H1 (cell line): ENCODE measurements around the gene LUC7L3. TPM values are rescaled to one million over a fixed set of nuclear protein-coding genes. Genes with fewer than 3 reads are reported as not detected.

Experiments used
- CTCF ChIA-PET: fragments of 300-600 bp; sonication (Branson Sonifier 250); formaldehyde crosslinking; loops from one replicate; lab custom pipeline; 2021; ENCODE audit not compliant: partially characterized antibody; lab: Charles Lee
- POLR2A ChIA-PET: fragments of 300-600 bp; sonication (Branson Sonifier 250); formaldehyde crosslinking; loops from one replicate; lab custom pipeline; 2021; ENCODE audit warnings: inconsistent platforms; ENCODE audit not compliant: partially characterized antibody; lab: Charles Lee
- DNase-seq, 2 experiments: peaks; one replicate each; pipeline versions ENCODE4 v3.0.0 to v3.0.0-alpha.2; 2010 to 2022; ENCODE audit warnings: low spot score in 2 of 2, low read depth in 1 of 2, mixed read lengths in 1 of 2
- FAIRE-seq: peaks from 2 replicates; lab custom pipeline; 2011; peaks lifted over from hg19 to GRCh38; lab: Jason Lieb, UNC
- H2AFZ ChIP-seq: 2 replicates; pipeline ENCODE4 v1.8.1; 2012; ENCODE audit warnings: low read length, inconsistent platforms
- H2AK5ac ChIP-seq: 2 replicates; pipeline ENCODE4 v1.6.1; 2013; ENCODE audit warnings: low read depth, low read length
- H2BK120ac ChIP-seq: replicated peaks from 2 replicates; pipeline ENCODE3; 2013; ENCODE audit warnings: low read depth, low read length, inconsistent platforms
- H2BK12ac ChIP-seq: 2 replicates; pipeline ENCODE4 v1.6.1; 2013; ENCODE audit warnings: low read depth, low read length
- H2BK15ac ChIP-seq: 2 replicates; pipeline ENCODE4 v1.6.1; 2013; ENCODE audit warnings: low read length
- H2BK20ac ChIP-seq: 2 replicates; pipeline ENCODE4 v1.6.1; 2013; ENCODE audit warnings: low read length
- H2BK5ac ChIP-seq: 2 replicates; pipeline ENCODE4 v1.6.1; 2013; ENCODE audit warnings: low read depth, low read length
- H3K14ac ChIP-seq: 2 replicates; pipeline ENCODE4 v1.6.1; 2013; ENCODE audit warnings: inconsistent platforms; ENCODE audit not compliant: insufficient read length
- H3K18ac ChIP-seq: 2 replicates; pipeline ENCODE4 v1.6.1; 2013; ENCODE audit warnings: low read length; ENCODE audit errors: extremely low read depth
- H3K23ac ChIP-seq: 2 replicates; pipeline ENCODE4 v1.6.1; 2013; ENCODE audit warnings: inconsistent platforms; ENCODE audit not compliant: insufficient read length
- H3K23me2 ChIP-seq: 2 replicates; pipeline ENCODE4 v1.6.1; 2013; ENCODE audit warnings: low read depth, low read length
- H3K27ac ChIP-seq: 2 replicates; pipeline ENCODE4 v1.6.1; 2011; ENCODE audit warnings: low read depth, low read length, inconsistent platforms
- H3K27me3 ChIP-seq, 4 experiments: replicated peaks in 1 of 4; 1 replicate in 1 of 4; 2 replicates in 3 of 4; pipeline versions ENCODE4 v1.6.1 to v1.8.1; 2011 to 2013; ENCODE audit warnings: low read length in 3 of 4, mild to moderate bottlenecking in 3 of 4, inconsistent platforms in 2 of 4, mixed read lengths in 2 of 4, moderate library complexity in 1 of 4; ENCODE audit not compliant: control insufficient read depth in 3 of 4, insufficient read depth in 3 of 4; ENCODE audit errors: extremely low read depth in 1 of 4
- H3K36me3 ChIP-seq, 4 experiments: 2 replicates each; pipeline versions ENCODE4 v1.6.1 to v1.8.1; 2011 to 2013; ENCODE audit warnings: mild to moderate bottlenecking in 4 of 4, low read length in 3 of 4, moderate library complexity in 2 of 4, control low read depth in 1 of 4, inconsistent platforms in 1 of 4; ENCODE audit not compliant: insufficient read depth in 4 of 4, control insufficient read depth in 2 of 4
- H3K4ac ChIP-seq: replicated peaks from 2 replicates; pipeline ENCODE3; 2013; ENCODE audit warnings: low read length, low read depth, mixed read lengths, inconsistent platforms; ENCODE audit not compliant: insufficient read length
- H3K4me1 ChIP-seq, 4 experiments: replicated peaks in 1 of 4; 1 replicate in 1 of 4; 2 replicates in 3 of 4; pipeline versions ENCODE4 v1.6.1 to v1.8.1; 2011 to 2013; ENCODE audit warnings: low read length in 3 of 4, inconsistent platforms in 2 of 4, mixed read lengths in 1 of 4; ENCODE audit not compliant: insufficient read depth in 4 of 4, control insufficient read depth in 3 of 4
- H3K4me2 ChIP-seq, 2 experiments: 2 replicates each; pipeline versions ENCODE4 v1.6.1 to v1.8.1; 2011 to 2013; ENCODE audit warnings: low read depth in 2 of 2, low read length in 2 of 2, control low read depth in 1 of 2, inconsistent platforms in 1 of 2, mild to moderate bottlenecking in 1 of 2; ENCODE audit not compliant: insufficient read depth in 1 of 2
- H3K4me3 ChIP-seq, 4 experiments: fragments of 200-600, 300-600 bp in 1 of 4; sonication (generic), shearing (Covaris generic), sonication (Bioruptor Twin) in 1 of 4; 2 replicates each; pipeline versions ENCODE4 v1.5.1 to v1.8.1; 2011 to 2016; ENCODE audit warnings: low read length in 4 of 4, low read depth in 3 of 4, control low read depth in 2 of 4, inconsistent platforms in 2 of 4, mild to moderate bottlenecking in 2 of 4, mixed read lengths in 1 of 4, moderate library complexity in 1 of 4; ENCODE audit not compliant: insufficient read depth in 2 of 4; ENCODE audit errors: extremely low read depth in 1 of 4
- H3K56ac ChIP-seq: replicated peaks from 2 replicates; pipeline ENCODE3; 2013; ENCODE audit warnings: low read depth, mild to moderate bottlenecking, mixed read lengths, low read length, inconsistent platforms; ENCODE audit not compliant: insufficient read length
- H3K79me1 ChIP-seq: 2 replicates; pipeline ENCODE4 v1.6.1; 2013; ENCODE audit warnings: low read depth, low read length, control low read depth
- H3K79me2 ChIP-seq, 2 experiments: 2 replicates each; pipeline versions ENCODE4 v1.6.1 to v1.8.1; 2012 to 2013; ENCODE audit warnings: low read length in 2 of 2, mild to moderate bottlenecking in 2 of 2, inconsistent platforms in 1 of 2; ENCODE audit not compliant: insufficient read depth in 2 of 2, control insufficient read depth in 1 of 2
- H3K9ac ChIP-seq, 4 experiments: replicated peaks in 1 of 4; 1 replicate in 1 of 4; 2 replicates in 3 of 4; pipeline versions ENCODE4 v1.6.1 to v1.8.1; 2011 to 2013; ENCODE audit warnings: low read depth in 3 of 4, low read length in 3 of 4, control low read depth in 2 of 4, mild to moderate bottlenecking in 2 of 4, moderate library complexity in 2 of 4, inconsistent platforms in 1 of 4; ENCODE audit errors: extremely low read depth in 1 of 4
- H3K9me3 ChIP-seq, 2 experiments: 2 replicates each; pipeline versions ENCODE4 v1.6.1 to v1.8.1; 2012 to 2013; ENCODE audit warnings: mild to moderate bottlenecking in 2 of 2, moderate library complexity in 2 of 2, control low read depth in 1 of 2, inconsistent platforms in 1 of 2, low read depth in 1 of 2, low read length in 1 of 2, mixed read lengths in 1 of 2; ENCODE audit not compliant: insufficient read depth in 2 of 2
- H4K20me1 ChIP-seq, 2 experiments: replicated peaks in 1 of 2; 2 replicates each; pipeline versions ENCODE3 to v1.8.1; 2011 to 2013; ENCODE audit warnings: inconsistent platforms in 2 of 2, low read length in 2 of 2, mild to moderate bottlenecking in 1 of 2; ENCODE audit not compliant: insufficient read depth in 2 of 2, control insufficient read depth in 1 of 2
- H4K5ac ChIP-seq: 2 replicates; pipeline ENCODE4 v1.6.1; 2013; ENCODE audit warnings: low read length, low read depth, mixed read lengths, inconsistent platforms; ENCODE audit not compliant: insufficient read length
- H4K8ac ChIP-seq: 2 replicates; pipeline ENCODE4 v1.8.0; 2013; ENCODE audit warnings: mild to moderate bottlenecking, moderate library complexity, low read length, inconsistent platforms; ENCODE audit not compliant: insufficient read depth; ENCODE audit errors: extremely low read depth
- H4K91ac ChIP-seq: replicated peaks from 2 replicates; pipeline ENCODE3; 2013; ENCODE audit warnings: low read length, mixed read lengths, inconsistent platforms; ENCODE audit not compliant: insufficient read length
- BRCA1 ChIP-seq: IDR thresholded peaks from 2 replicates; pipeline ENCODE4 v1.6.1; 2012; ENCODE audit warnings: low read depth, low read length, improper control_type of control experiment
- CBX5 ChIP-seq: fragments of 300-800, 300-1000 bp; sonication (generic); IDR thresholded peaks from 2 replicates; pipeline ENCODE4 v1.7.1; 2016; ENCODE audit warnings: antibody characterized with exemption, low read length, low read depth
- CBX8 ChIP-seq: fragments of 300-800, 300-1000 bp; sonication (generic); IDR thresholded peaks from 2 replicates; pipeline ENCODE4 v1.7.1; 2016; ENCODE audit warnings: low read depth, low read length, borderline replicate concordance
- CHD1 ChIP-seq: IDR thresholded peaks from 2 replicates; pipeline ENCODE4 v1.6.1; 2012; ENCODE audit warnings: low read depth, low read length, improper control_type of control experiment
- CHD2 ChIP-seq: IDR thresholded peaks from 2 replicates; pipeline ENCODE4 v1.6.1; 2012; ENCODE audit warnings: low read length, improper control_type of control experiment
- HDAC2 ChIP-seq, 2 experiments: fragments of 300-600 bp in 1 of 2; sonication (generic) in 1 of 2; IDR thresholded peaks; 2 replicates each; pipeline ENCODE4 v1.6.1; 2011 to 2012; ENCODE audit warnings: low read depth in 2 of 2, low read length in 2 of 2, mild to moderate bottlenecking in 2 of 2, moderate library complexity in 2 of 2, borderline replicate concordance in 1 of 2, inconsistent platforms in 1 of 2
- HDAC6 ChIP-seq: IDR thresholded peaks from one replicate; pipeline ENCODE4 v1.7.1; 2012; ENCODE audit warnings: low read depth, mild to moderate bottlenecking, inconsistent platforms, low read length, moderate library complexity
- JUN ChIP-seq: IDR thresholded peaks from 2 replicates; pipeline ENCODE4 v1.6.1; 2011; ENCODE audit warnings: low read depth, mild to moderate bottlenecking, improper control_type of control experiment, low read length
- MAFK ChIP-seq: IDR thresholded peaks from 2 replicates; pipeline ENCODE4 v1.6.1; 2012; ENCODE audit warnings: low read depth, mild to moderate bottlenecking, improper control_type of control experiment, low read length
- MAX ChIP-seq: IDR thresholded peaks from 2 replicates; pipeline ENCODE4 v1.6.1; 2012; ENCODE audit warnings: inconsistent platforms
- NANOG ChIP-seq: IDR thresholded peaks from 2 replicates; pipeline ENCODE4 v1.6.1; 2011; ENCODE audit warnings: low read length, low read depth, mild to moderate bottlenecking, inconsistent platforms; ENCODE audit not compliant: insufficient read depth, poor library complexity, severe bottlenecking
- POLR2A ChIP-seq, 2 experiments: IDR thresholded peaks; 1 replicate in 1 of 2; 2 replicates in 1 of 2; pipeline ENCODE4 v1.6.1; 2011; ENCODE audit warnings: low read depth in 2 of 2, low read length in 2 of 2, mild to moderate bottlenecking in 2 of 2; ENCODE audit errors: control extremely low read depth in 1 of 2
- SIRT6 ChIP-seq: IDR thresholded peaks from one replicate; pipeline ENCODE4 v1.7.1; 2012; ENCODE audit warnings: low read length, inconsistent platforms
- SP1 ChIP-seq: IDR thresholded peaks from 2 replicates; pipeline ENCODE4 v1.6.1; 2011; ENCODE audit warnings: low read depth, low read length
- SRF ChIP-seq: IDR thresholded peaks from 2 replicates; pipeline ENCODE4 v1.6.1; 2011; ENCODE audit warnings: mild to moderate bottlenecking, low read depth, low read length, moderate library complexity
- YY1 ChIP-seq: IDR thresholded peaks from 2 replicates; pipeline ENCODE4 v1.6.1; 2011; ENCODE audit warnings: low read depth, mild to moderate bottlenecking, low read length
- WGBS, 2 experiments: shearing (Covaris generic) in 1 of 2; methylation state at CpG; one replicate each; pipeline versions ENCODE4 v1.1.6 to v1.1.7; 2013 to 2015; ENCODE audit warnings: low lambda C conversion rate in 2 of 2, mixed read lengths in 2 of 2, inconsistent platforms in 1 of 2, low coverage in 1 of 2, missing lambda C conversion rate in 1 of 2; ENCODE audit not compliant: insufficient replicate concordance in 2 of 2, insufficient coverage in 1 of 2, insufficient read length in 1 of 2; ENCODE audit errors: extremely low coverage in 1 of 2, missing lambda C conversion rate in 1 of 2; 5-methylcytosine and 5-hydroxymethylcytosine counted together
- polyA plus RNA-seq, 7 experiments: library from polyadenylated mRNA; depleted of rRNA in 3 of 7; stranded (reverse) in 5 of 7; unstranded in 2 of 7; fragments of >200 nt in 5 of 7; fragments of 200-250 nt in 2 of 7; gene quantifications; 1 replicate in 5 of 7; 2 replicates in 1 of 7; 4 replicates in 1 of 7; pipeline versions ENCODE4 v1.2.1 to v1.2.3, GENCODE V29; 2011 to 2013; ENCODE audit warnings: missing spikeins in 2 of 7, mixed read lengths in 2 of 7
- total RNA-seq: library from RNA; stranded (reverse); fragmentation: NEBNext Ultra II Directional; extraction: Animal tissue kit (Norgen Biotek cat#: 25700); gene quantifications from 2 replicates; pipeline ENCODE4 v1.2.1, GENCODE V29; 2021

Gene LUC7L3
- total and polyA plus RNA-seq, 2 of the 8 experiments (the other 6 are each of a cell fraction or from before 2014, with no cell fraction given), result 102 to 126 TPM

- H3K79me1 ChIP-seq, result no peaks in the 10 kb centered on the region
- no peak overlapping the region for H3K4ac ChIP-seq
- H2BK12ac ChIP-seq, result no peak overlapping the region
- no peaks in the 10 kb centered on the region for H3K4me1 ChIP-seq
- no peak overlapping the region for H3K56ac ChIP-seq
- H3K9me3 ChIP-seq, result no peaks in the 10 kb centered on the region
- CTCF ChIA-PET, result interaction anchor here (2.1 to 2.5 kb wide), 2 partner anchors 13 to 72 kb away, joined by 7 to 8 read pairs; no protein-coding TSS in a partner anchor
- H3K23me2 ChIP-seq, result 0 out of 2 replicates have a peak, but pooled peaks cover 2% of the 10 kb centered on the region
- H3K27me3 ChIP-seq, result no peaks in the 10 kb centered on the region
- no peak for FAIRE-seq
- H3K4me3 ChIP-seq, result no peak overlapping the region
- DNase-seq, result peak in 1 of 2 experiments; percentile 28
- H3K14ac ChIP-seq, result no peak overlapping the region
- no peak overlapping the region for H3K4me2 ChIP-seq
- POLR2A ChIA-PET, result interaction anchor here (1.3 kb wide), 1 partner anchor 11 kb away, joined by 5 read pairs; no protein-coding TSS in a partner anchor
- no peak overlapping the region for H4K91ac ChIP-seq
- WGBS, 2 experiments, result 85% methylated on average over 8 of the region's 8 CpGs; no CpG with 5 or more reads in 1 of the 2 experiments
- H2BK15ac ChIP-seq, result no peak overlapping the region
- no peak overlapping the region for H2BK20ac ChIP-seq
- no peak overlapping the region for H3K23ac ChIP-seq
- H2AFZ ChIP-seq, result no peak overlapping the region
- no peaks in the 10 kb centered on the region for H4K20me1 ChIP-seq
- H3K9ac ChIP-seq, result no peak overlapping the region
- H2BK120ac ChIP-seq, result no peak overlapping the region
- no peaks in the 10 kb centered on the region for H3K36me3 ChIP-seq
- H4K5ac ChIP-seq, result no peak overlapping the region
- no peak overlapping the region for H4K8ac ChIP-seq
- H3K27ac ChIP-seq, result no peak overlapping the region
- no peaks in the 10 kb centered on the region for H3K79me2 ChIP-seq
- H3K18ac ChIP-seq, result no peak overlapping the region
- H2BK5ac ChIP-seq, result no peak overlapping the region
- H2AK5ac ChIP-seq, result no peak overlapping the region
- TF ChIP-seq MAX (no peak), HDAC6 (no peak), CHD1 (no peak), YY1 (no peak), CBX5 (no peak), BRCA1 (no peak), CBX8 (no peak), CHD2 (no peak), JUN (no peak), SP1 (no peak), POLR2A (IDR thresholded peaks at IDR 0.05; ENCODE audit: control extremely low read depth in 1 of 2, low read depth in 2 of 2, low read length in 2 of 2) (no peak), SRF (no peak), MAFK (no peak), SIRT6 (no peak), NANOG (no peak), HDAC2 (IDR thresholded peaks at IDR 0.05; ENCODE audit: borderline replicate concordance in 1 of 2, low read depth in 2 of 2, low read length in 2 of 2) (no peak)
Measured at GRCh38 chr17:50769884-50770283, 50.5 kb downstream of the LUC7L3 start.
